EH (cell line): ENCODE results near the gene VAC14.

Experiments
- DNase-seq: peaks from one replicate; pipeline ENCODE4 v3.0.0-alpha.2; 2015; ENCODE audit warnings: low read depth

VAC14 gene

DNA sequence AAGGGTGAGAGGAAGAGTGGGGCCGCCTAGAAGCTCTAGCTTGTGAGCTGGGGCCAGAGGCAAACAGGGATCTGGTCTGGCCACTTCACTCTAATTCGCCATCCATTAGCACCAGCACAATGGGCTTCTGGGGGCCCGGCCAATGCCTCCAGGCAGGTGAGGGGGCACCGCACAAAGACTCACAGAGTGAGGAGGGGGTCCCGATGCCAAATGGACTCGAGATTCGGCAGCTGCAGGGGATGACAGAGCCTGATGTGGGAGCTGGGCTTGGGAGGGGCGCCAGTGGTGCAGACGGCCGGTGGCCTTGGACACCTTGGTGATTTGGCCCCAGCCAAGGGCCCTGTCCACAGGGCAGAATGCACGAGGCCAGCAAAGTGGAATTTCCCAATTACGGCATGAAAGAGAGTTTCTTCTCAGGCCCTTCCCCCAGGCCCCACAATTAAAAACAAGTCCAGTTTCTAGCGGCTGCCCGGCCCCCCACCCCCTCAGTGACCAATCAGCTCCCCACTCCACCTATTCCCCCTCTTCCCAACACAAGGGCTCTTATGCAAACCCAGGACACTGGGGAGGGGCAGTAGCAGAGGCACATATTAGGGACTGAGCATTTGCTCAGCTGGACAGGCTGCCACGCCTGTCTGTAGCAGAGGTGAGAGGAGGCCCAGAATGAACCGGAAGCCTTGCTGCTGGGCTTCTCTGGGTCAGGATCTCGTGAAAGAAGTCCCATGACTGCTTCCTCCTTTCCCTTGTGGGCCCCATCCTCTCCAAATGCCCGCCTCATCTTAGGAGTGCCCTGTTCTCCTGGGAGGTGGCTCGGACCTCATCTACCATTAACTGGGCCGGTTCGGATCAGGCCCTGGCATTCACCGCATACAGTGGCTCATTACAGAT lies 75.7 kb downstream of the VAC14 start:
- DNase-seq = no peak

DNA sequence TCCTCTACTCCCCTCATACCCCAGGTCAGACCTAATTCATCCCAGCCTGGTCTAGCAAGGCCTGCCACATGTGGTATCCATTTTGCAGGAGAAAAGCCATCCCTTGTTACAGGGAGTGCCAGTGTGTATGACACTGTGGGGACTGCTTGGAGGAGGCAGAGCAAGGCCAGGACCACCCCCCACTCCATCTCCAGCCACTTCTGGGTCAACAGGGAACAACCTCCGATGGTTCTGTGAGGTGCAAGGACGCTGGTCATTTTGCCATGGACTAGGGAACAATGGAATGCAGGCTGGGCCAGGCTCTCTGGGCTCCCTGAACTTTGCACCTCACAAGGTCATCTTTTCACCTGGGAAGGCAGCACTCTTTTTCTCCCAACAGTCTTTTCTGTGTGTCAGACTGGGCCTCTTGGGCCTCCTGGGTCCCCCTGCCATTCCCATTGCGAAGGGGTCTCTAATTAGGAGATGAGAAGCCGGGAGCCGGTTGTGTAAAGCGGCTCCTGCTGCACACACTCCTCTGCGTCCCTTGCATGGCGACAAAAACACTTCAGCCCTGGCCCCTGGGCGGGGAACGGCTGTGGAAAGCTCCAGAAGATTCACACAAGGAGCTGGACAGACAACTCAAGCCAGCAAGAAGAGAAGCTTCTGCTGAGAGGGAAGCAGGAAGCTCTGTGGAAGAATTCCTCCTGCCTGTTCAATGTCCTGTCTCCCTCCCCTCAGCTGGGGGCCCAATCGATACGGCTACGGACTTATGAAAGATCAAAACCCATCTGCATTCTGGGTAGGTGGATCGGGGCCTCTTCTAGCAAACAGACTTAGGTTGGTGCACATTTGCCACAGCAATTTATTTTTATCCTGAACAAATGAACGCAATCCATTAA lies 76.6 kb downstream of the VAC14 start:
- DNase-seq = no peak

DNA sequence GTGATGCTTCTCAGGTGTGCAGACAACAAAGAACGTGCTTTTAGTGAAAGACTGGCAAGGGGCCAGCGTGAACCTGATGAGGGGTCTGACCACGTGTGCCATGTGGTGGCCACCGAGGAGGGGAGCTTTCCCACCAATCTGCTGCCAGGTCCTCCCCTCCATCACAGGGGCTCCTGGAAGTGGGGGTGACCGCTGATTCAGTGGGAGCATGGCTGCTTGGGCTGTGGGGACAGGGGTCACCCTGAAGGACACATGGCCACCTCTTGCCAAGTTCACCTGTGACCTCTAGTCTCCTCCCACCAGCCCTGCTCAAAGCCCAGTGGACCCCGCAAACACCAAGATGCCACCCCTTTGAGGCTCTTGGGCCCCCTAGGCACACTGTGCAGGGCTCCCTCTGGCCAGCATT lies 77.2 kb downstream of the VAC14 start:
- no peak for DNase-seq

GRCh38 chr16:70721202-70721963 lies 79.6 kb downstream of the VAC14 start:
- DNase-seq = no peak

GRCh38 chr16:70720425-70721201 lies 80.3 kb downstream of the VAC14 start:
- DNase-seq = no peak

DNA sequence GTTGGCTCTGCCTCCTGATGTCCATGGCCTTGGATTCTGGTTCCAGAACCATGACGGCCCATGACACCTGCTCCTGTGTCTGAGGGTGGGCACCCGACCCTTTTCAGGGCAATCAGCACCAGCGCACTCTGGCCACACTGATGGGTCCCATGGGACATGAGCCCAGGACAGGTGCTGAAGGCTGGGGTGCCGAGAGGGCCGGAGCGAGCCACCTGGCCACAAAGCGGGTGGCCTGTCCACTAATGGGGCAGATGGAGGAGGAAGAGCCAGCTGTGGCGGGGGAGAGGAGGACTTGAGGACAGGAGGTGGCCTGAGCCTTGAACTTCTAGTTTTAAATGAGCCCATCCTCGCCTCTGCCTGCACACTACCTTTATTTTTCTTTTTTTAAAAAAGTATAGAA lies 83.9 kb downstream of the VAC14 start:
- DNase-seq = no peak

GRCh38 chr16:70715860-70716357 lies 85.0 kb downstream of the VAC14 start:
- peak; percentile 86 for DNase-seq

DNA sequence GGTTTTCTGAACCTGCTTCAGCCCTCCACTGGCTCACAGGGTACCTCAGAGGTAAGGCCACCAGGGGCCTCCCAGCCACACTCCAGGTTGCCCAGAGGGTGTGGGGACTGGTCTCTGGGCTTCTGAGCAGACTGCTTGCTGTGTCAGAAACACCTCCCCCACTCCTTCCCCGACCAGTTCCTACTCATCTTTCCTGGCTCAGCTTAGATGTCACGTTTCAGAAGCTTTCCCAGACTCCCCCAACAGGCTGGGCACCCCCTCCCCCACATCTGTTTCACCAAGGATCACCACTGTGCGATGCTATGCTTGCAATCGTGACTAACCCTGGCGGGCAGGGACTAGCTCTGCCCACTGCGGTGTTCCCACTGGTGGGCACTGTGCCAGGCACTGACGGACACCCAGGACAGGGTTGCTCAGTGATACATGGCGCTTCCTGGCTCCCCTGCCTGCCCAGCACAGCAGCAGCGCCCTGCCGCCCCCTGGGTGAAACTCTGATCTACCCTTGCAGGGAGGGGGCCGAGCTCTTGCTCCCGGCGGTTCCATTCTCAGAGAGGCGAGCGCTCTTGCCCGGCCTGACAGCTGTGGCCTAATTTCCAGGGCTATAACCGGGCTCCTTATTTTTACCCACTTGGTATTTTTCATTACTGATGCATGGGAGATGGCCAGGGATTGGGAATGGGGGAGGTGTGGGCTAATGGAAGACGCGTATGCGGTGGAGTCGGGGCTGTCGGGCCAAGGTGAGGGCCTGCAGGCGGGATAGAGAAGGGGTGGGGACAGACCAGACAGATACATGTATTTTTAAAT lies 85.7 kb downstream of the VAC14 start:
- DNase-seq = peak; percentile 100

DNA sequence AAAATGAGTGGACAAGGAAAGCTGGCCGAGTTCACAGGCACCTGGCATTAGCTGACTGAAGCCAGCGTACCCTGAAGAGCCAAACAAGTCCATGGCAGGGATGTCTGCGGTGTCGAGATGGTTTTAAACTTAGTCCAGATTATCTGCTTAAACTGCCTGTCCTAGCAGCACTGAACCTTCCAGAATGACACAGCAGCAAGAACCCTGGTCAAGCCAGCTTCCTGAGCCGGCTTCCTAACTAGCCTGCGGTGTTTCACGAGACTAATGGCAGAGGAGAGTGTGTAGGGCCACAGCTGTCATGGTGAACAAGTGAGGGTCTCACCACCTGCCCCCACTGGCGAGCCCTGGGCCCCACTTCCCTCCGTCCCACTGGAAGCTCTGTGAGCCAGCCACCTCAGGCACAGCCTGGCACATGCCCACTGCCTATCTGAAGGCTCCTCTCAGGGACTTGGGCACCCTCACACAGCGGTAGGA lies 86.3 kb downstream of the VAC14 start:
- peak; percentile 43 for DNase-seq

GRCh38 chr16:70713824-70714223 lies 87.1 kb downstream of the VAC14 start:
- DNase-seq = no peak

GRCh38 chr16:70713342-70713741 lies 87.6 kb downstream of the VAC14 start:
- DNase-seq = peak; percentile 66

GRCh38 chr16:70712942-70713341 lies 88.0 kb downstream of the VAC14 start:
- DNase-seq = no peak

GRCh38 chr16:70712359-70712758 lies 88.6 kb downstream of the VAC14 start:
- DNase-seq = no peak

DNA sequence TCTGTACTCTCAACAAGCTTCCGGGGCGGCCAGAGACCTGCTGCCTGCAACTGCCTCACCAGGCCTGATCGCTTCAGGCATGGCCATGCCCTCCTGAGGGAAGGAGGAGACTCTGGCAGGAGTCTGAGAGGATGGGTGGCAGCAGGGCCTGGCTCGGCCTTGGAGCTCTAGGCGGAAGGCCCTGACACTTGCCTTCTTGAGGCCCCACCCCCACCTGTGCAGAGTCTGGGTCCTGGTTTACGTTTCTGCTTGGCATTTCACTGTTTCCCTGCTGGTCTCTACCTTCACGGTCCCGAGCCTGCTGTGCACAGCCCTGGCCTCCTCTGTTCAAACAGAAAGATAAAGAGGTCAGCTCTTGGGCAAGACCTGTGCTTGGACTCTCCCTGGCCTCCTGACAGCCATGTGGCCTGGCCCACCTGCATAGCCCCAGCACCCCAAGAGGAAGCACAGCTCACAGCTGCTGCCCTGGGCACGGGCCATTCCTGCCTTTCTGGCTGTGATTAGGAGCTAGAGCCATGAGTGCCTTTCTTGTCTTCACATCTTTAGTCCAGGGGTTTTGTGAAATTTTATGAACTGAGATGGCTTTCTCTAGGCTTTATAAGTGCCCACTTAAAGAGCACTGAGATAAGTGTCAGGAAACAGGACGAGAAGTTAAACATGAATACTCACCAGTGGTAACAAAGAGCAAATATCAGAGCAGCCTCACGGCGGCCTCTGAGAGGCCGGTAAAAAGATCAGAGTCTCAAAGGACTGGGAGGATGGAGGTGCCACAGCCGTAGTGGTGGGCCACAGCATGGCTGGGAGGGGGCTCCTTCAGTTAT lies 89.5 kb downstream of the VAC14 start:
- DNase-seq = no peak

- DNase-seq = no peak
Observed at GRCh38 chr16:70710422-70711210, 90.3 kb downstream of the VAC14 start.

GRCh38 chr16:70709942-70710341 lies 91.0 kb downstream of the VAC14 start:
- no peak for DNase-seq

GRCh38 chr16:70709457-70709856 lies 91.5 kb downstream of the VAC14 start:
- no peak for DNase-seq
